Stomach (tissue), 9 donors: ENCODE data around the gene CBL. TPM values are rescaled to one million over a fixed set of nuclear protein-coding genes. Genes with fewer than 3 reads are reported as not detected.
A peak's percentile ranks its signal among the peaks of the same experiment; 100 is the strongest.

Source experiments
- DNase-seq, 2 donors: peaks; one replicate each; pipeline versions ENCODE4 v3.0.0 to v3.0.0-alpha.2; 2013 to 2019
- H3K27ac ChIP-seq, 5 donors: fragments of 200-600 bp in 4 of 5; sonication (generic) in 4 of 5; one replicate each; pipeline ENCODE4 v1.5.1; 2013 to 2019; ENCODE audit warnings: mild to moderate bottlenecking in 1 of 5, moderate library complexity in 1 of 5
- H3K27me3 ChIP-seq, 3 donors: fragments of 200-600 bp; sonication (generic); one replicate each; pipeline ENCODE4 v1.5.1; 2017 to 2019; ENCODE audit warnings: mixed run types in 1 of 3
- H3K36me3 ChIP-seq, 4 donors: fragments of 200-600 bp; sonication (generic); 1 replicate in 3 of 4; 2 replicates in 1 of 4; pipeline ENCODE4 v1.5.1; 2016 to 2019
- H3K4me1 ChIP-seq, 4 donors: fragments of 200-600 bp; sonication (generic); one replicate each; pipeline ENCODE4 v1.5.1; 2016 to 2019
- H3K4me3 ChIP-seq, 4 donors: fragments of 200-600 bp; sonication (generic) in 3 of 4; one replicate each; pipeline ENCODE4 v1.5.1; 2016 to 2019; ENCODE audit warnings: mild to moderate bottlenecking in 1 of 4
- H3K9me3 ChIP-seq, 4 donors: fragments of 200-600 bp; sonication (generic); one replicate each; pipeline ENCODE4 v1.5.1; 2016 to 2019
- EP300 ChIP-seq: sonication (generic); formaldehyde crosslinking; IDR thresholded peaks from one replicate; pipeline ENCODE4 v1.6.1; 2017; ENCODE audit warnings: antibody characterized with exemption
- POLR2A ChIP-seq, 4 donors: fragments of 450-650 bp; IDR thresholded peaks; one replicate each; pipeline ENCODE4 v1.6.1; 2016; ENCODE audit warnings: antibody characterized with exemption in 4 of 4, control low read depth in 2 of 4, mild to moderate bottlenecking in 1 of 4, moderate library complexity in 1 of 4
- POLR2AphosphoS5 ChIP-seq, 3 donors: sonication (generic); formaldehyde crosslinking; IDR thresholded peaks; one replicate each; pipeline ENCODE4 v1.6.1; 2016; ENCODE audit warnings: antibody characterized with exemption in 3 of 3
- WGBS, 5 donors: extraction: QIAGEN DNeasy Blood & Tissue Kit in 3 of 5; methylation state at CpG; one replicate each; pipeline versions ENCODE4 v1.1.5 to v1.1.7; 2013 to 2018; 5-methylcytosine and 5-hydroxymethylcytosine counted together
- intact Hi-C: fragments of 100-400 bp; cut with DNase I; formaldehyde crosslinking; loops from one replicate; pipeline ENCODE4 v1.15.1; 2023; ENCODE audit warnings: low total_unique reads
- polyA plus RNA-seq, 3 donors: library from polyadenylated mRNA; stranded (reverse); fragments of 200-250 nt; gene quantifications; one replicate each; pipeline ENCODE4 v1.2.3, GENCODE V29; 2013
- total RNA-seq, 5 donors: library from RNA; depleted of rRNA; stranded (reverse); fragments of >200 nt; gene quantifications; one replicate each; pipeline versions ENCODE4 v1.1.0 to v1.2.3, GENCODE V29; 2014 to 2016
- TF ChIP-seq, protein P1 (sequence below), 7 experiments: fragments of 450-650 bp in 4 of 7; fragments of 200-600 bp in 3 of 7; sonication (generic) in 3 of 7; IDR thresholded peaks; one replicate each; pipeline ENCODE4 v1.5.1; 2016 to 2019; ENCODE audit warnings: antibody characterized with exemption in 7 of 7, control low read depth in 2 of 7, mild to moderate bottlenecking in 1 of 7
- donor health status: healthy with polysubstance abuse.
- donor health status: Bipolar disorder and iron deficiency.
- donor health status: healthy.

Gene CBL
- total and polyA plus RNA-seq, 8 donors: 1.4 to 13.8 (median 7.9) TPM

DNA sequence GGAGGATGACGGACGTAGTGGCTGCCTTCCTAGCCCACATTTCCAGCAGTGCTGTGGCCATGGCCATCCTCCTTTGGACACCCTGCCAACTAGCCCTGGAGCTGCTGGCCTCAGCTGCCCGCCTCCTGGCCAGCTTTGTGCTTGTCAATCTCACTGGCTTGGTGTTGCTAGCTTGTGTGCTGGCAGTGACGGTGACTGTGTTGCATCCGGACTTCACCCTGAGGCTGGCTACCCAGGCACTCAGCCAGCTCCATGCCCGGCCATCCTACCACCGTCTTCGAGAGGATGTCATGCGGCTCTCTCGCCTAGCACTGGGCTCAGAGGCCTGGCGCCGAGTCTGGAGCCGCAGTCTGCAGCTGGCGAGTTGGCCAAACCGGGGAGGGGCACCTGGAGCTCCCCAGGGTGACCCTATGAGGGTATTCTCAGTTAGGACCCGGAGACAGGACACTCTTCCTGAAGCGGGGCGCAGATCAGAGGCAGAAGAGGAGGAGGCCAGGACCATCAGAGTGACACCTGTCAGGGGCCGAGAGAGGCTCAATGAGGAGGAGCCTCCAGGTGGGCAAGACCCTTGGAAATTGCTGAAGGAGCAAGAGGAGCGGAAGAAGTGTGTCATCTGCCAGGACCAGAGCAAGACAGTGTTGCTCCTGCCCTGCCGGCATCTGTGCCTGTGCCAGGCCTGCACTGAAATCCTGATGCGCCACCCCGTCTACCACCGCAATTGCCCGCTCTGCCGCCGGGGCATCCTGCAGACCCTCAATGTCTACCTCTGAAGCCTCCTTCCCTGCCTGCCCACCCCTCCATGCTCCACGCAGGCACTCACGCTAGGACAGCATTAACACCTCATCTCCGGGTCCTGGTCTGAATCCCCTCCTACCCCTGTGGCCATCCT is 129.8 kb downstream of the CBL start:
- intact Hi-C loops: no loop called here

DNA sequence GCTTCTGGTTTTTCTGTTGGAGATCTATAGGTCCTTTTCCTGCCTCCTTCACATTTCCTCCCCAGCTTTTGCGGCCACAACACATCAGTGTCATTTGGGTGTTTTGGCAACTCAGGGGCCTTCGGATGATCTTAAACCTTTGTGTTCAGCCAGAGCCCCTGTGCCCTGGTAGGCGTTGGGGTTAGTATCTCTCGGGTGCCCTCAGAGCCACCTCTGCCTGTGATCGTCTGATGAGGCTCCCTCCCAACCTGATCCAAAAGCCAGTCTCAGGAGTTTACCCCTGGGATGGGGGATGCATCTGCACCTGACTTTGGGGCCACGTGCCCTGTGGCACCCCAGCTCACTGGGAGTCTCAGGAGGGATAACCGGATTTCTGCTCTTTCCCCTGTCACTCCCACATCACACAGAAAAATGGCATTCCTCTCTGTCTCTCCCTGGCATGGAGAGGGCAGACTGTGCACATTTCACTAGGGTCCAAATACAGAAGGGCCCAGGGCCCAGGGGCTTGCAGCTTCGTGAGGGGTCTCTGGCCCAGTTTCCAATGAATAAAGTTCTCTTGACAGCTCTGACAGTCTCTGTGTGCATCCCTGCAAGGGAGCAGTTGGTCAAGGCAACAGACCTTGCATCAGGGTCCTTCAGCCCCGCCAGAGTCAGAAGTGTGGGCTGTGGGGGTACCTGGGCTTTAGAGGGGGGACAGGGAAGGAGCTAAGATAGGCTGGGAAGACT is 130.8 kb downstream of the CBL start:
- intact Hi-C loops: no loop called here
- 72 to 85% (median 82%) methylated on average over 7 to 9 of the region's 9 CpGs for WGBS, 5 donors
- H3K27ac ChIP-seq: peak overlapping the region in 4 of 5 donors; percentile 81 to 96 (median 94)

More for the DNA sequence above, 129.8 kb downstream of the CBL start:
- Histone ChIP-seq H3K4me1 (peaks cover 54 to 70% (median 64%) of the 10 kb centered on the region in 4 donors), H3K36me3 (peaks cover 7 to 17% (median 12%) of the 10 kb centered on the region in 4 donors), H3K4me3 (peak overlapping the region in 3 of 4 donors; percentile 82 to 100 (median 96)), H3K27ac (peak overlapping the region in 2 of 5 donors; percentile 85 to 96), H3K27me3 (peaks cover 0 to 24% (median 16%) of the 10 kb centered on the region in 3 donors), H3K9me3 (no peaks in the 10 kb centered on the region)
- TF ChIP-seq EP300: no peak
- TF ChIP-seq POLR2A (IDR thresholded peaks at IDR 0.05): no peak
- TF ChIP-seq, protein P1, sequence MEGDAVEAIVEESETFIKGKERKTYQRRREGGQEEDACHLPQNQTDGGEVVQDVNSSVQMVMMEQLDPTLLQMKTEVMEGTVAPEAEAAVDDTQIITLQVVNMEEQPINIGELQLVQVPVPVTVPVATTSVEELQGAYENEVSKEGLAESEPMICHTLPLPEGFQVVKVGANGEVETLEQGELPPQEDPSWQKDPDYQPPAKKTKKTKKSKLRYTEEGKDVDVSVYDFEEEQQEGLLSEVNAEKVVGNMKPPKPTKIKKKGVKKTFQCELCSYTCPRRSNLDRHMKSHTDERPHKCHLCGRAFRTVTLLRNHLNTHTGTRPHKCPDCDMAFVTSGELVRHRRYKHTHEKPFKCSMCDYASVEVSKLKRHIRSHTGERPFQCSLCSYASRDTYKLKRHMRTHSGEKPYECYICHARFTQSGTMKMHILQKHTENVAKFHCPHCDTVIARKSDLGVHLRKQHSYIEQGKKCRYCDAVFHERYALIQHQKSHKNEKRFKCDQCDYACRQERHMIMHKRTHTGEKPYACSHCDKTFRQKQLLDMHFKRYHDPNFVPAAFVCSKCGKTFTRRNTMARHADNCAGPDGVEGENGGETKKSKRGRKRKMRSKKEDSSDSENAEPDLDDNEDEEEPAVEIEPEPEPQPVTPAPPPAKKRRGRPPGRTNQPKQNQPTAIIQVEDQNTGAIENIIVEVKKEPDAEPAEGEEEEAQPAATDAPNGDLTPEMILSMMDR (IDR thresholded peaks at IDR 0.05): no peak
- WGBS, 5 donors: 84 to 91% (median 89%) methylated on average over 30 of the region's 30 CpGs
- DNase-seq: peak in 1 of 2 donors; percentile 20

DNA sequence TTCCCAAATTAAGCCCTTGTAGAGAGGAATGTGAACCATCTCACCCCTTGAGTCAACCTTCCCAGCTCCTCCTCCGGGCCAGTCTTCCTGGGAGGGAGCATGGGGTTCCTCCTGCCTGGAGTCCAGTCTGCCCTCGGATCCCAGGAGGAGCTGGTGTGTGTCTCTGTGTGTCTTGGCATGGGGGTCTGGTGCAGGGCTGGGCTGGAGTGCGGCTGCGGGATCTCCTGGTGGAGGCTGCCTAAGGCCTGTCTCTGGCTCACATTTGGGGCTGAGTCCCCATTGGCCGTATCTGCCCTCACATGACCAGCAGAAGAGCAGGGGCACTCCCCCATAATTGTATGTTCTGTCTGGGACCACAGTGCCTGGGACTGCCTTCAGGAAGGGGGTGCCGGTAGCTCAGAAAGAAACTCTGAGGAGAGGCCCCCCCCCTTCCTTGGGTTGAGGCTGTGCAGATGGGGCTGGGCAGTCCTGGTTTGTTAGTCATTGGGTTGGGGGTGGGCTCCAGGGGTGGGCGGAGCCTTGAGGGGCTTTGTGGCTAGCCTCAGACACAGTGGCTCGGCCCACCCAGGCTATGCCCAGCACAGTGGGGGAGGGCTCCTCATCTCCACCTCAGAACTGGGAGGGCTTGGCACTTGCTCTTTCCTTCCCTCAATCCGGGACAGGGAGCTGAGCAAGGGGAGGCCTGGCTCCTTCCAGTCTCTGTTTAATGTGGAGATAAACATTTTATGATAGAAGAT is 131.6 kb downstream of the CBL start:
- TF ChIP-seq POLR2A (IDR thresholded peaks at IDR 0.05) (no peak), POLR2AphosphoS5 (IDR thresholded peaks at IDR 0.05) (no peak), EP300 (no peak)
- TF ChIP-seq, protein P1 (IDR thresholded peaks at IDR 0.05): no peak
- Histone ChIP-seq H3K9me3 (no peaks in the 10 kb centered on the region), H3K4me1 (peaks cover 61 to 82% (median 73%) of the 10 kb centered on the region in 4 donors), H3K36me3 (peaks cover 7 to 17% (median 12%) of the 10 kb centered on the region in 4 donors), H3K4me3 (peak overlapping the region in 2 of 4 donors; percentile 56 to 71), H3K27me3 (peaks cover 0 to 42% (median 21%) of the 10 kb centered on the region in 3 donors), H3K27ac (peak overlapping the region; percentile 49 to 96 (median 92))
- DNase-seq: peak in 1 of 2 donors; percentile 89
- intact Hi-C loops: no loop called here
- 33 to 66% (median 58%) methylated on average over 6 to 9 of the region's 9 CpGs for WGBS, 5 donors

More for the DNA sequence above, 130.8 kb downstream of the CBL start:
- TF ChIP-seq EP300 (no peak), POLR2A (IDR thresholded peaks at IDR 0.05) (no peak), POLR2AphosphoS5 (IDR thresholded peaks at IDR 0.05) (no peak)
- TF ChIP-seq, protein P1 (IDR thresholded peaks at IDR 0.05): no peak
- peaks cover 61 to 80% (median 73%) of the 10 kb centered on the region in 4 donors for H3K4me1 ChIP-seq
- peaks cover 0 to 34% (median 21%) of the 10 kb centered on the region in 3 donors for H3K27me3 ChIP-seq
- peak in 1 of 2 donors; percentile 5 for DNase-seq
- no peaks in the 10 kb centered on the region for H3K9me3 ChIP-seq
- no peak overlapping the region for H3K4me3 ChIP-seq
- H3K36me3 ChIP-seq: peaks cover 7 to 17% (median 12%) of the 10 kb centered on the region in 4 donors
